GM23338 (cell line): ENCODE results near the gene PXYLP1. TPM values are rescaled to one million over a fixed set of nuclear protein-coding genes. Genes with fewer than 3 reads are reported as not detected.

Experiments
- ATAC-seq: fragments of 200-7000 bp; cut with Tn5 transposase; 3 replicates; pipeline ENCODE4 v1.9.1; 2020
- DNase-seq: peaks from one replicate; pipeline ENCODE4 v3.0.0-alpha.2; 2015; ENCODE audit warnings: low spot score
- H2AFZ ChIP-seq: fragments of 200-600 bp; sonication (generic); 2 replicates; pipeline ENCODE4 v1.8.0; 2016; ENCODE audit warnings: antibody characterized with exemption, mild to moderate bottlenecking, moderate library complexity
- H3F3A ChIP-seq: fragments of 200-600 bp; sonication (generic); replicated peaks from 2 replicates; pipeline ENCODE4 v1.8.0; 2017; ENCODE audit warnings: antibody characterized with exemption, mixed run types, low read depth
- H3K27ac ChIP-seq: fragments of 200-600 bp; sonication (generic); 2 replicates; pipeline ENCODE4 v1.6.1; 2016; ENCODE audit warnings: low read depth
- H3K27me3 ChIP-seq: fragments of 200-600 bp; sonication (generic); 2 replicates; pipeline ENCODE4 v1.8.0; 2016; ENCODE audit warnings: mild to moderate bottlenecking, mixed run types, moderate library complexity; ENCODE audit not compliant: insufficient read depth
- H3K36me3 ChIP-seq: fragments of 200-600 bp; sonication (generic); 2 replicates; pipeline ENCODE4 v1.8.0; 2016; ENCODE audit warnings: mild to moderate bottlenecking; ENCODE audit not compliant: insufficient read depth
- H3K4me1 ChIP-seq: fragments of 200-600 bp; sonication (generic); 2 replicates; pipeline ENCODE4 v1.8.0; 2016; ENCODE audit warnings: mild to moderate bottlenecking, moderate library complexity; ENCODE audit not compliant: insufficient read depth
- H3K4me2 ChIP-seq: fragments of 200-600 bp; sonication (generic); 2 replicates; pipeline ENCODE4 v1.7.1; 2017; ENCODE audit warnings: mixed run types
- H3K4me3 ChIP-seq: fragments of 200-600 bp; sonication (generic); 2 replicates; pipeline ENCODE4 v1.6.1; 2016; ENCODE audit warnings: mixed run types
- H3K79me2 ChIP-seq: fragments of 200-600 bp; sonication (generic); replicated peaks from 2 replicates; pipeline ENCODE4 v1.8.0; 2017; ENCODE audit warnings: mild to moderate bottlenecking; ENCODE audit not compliant: insufficient read depth
- H3K9me2 ChIP-seq: fragments of 200-600 bp; sonication (generic); 2 replicates; pipeline ENCODE4 v1.8.0; 2017; ENCODE audit not compliant: insufficient read depth
- H4K20me1 ChIP-seq: fragments of 200-600 bp; sonication (generic); replicated peaks from 2 replicates; pipeline ENCODE4 v1.8.0; 2017; ENCODE audit warnings: mild to moderate bottlenecking; ENCODE audit not compliant: insufficient read depth
- H3K27ac Mint-ChIP-seq: 2 replicates; pipeline ENCODE4 v1.8.0; 2020; ENCODE audit warnings: inconsistent platforms, mild to moderate bottlenecking, moderate library complexity, mixed read lengths
- H3K27me3 Mint-ChIP-seq: 3 replicates; pipeline ENCODE4 v1.8.0; 2022; ENCODE audit warnings: low read depth, mild to moderate bottlenecking, moderate library complexity, mixed read lengths, inconsistent platforms; ENCODE audit not compliant: insufficient read depth, poor library complexity
- H3K36me3 Mint-ChIP-seq: 3 replicates; pipeline ENCODE4 v1.8.0; 2021; ENCODE audit warnings: low read depth, mild to moderate bottlenecking, inconsistent platforms, moderate library complexity, mixed read lengths
- H3K4me1 Mint-ChIP-seq: 3 replicates; pipeline ENCODE4 v1.8.0; 2020; ENCODE audit warnings: mild to moderate bottlenecking, inconsistent platforms, mixed read lengths
- H3K4me3 Mint-ChIP-seq: 3 replicates; pipeline ENCODE4 v1.8.0; 2021; ENCODE audit warnings: moderate library complexity, mild to moderate bottlenecking, inconsistent platforms, mixed read lengths
- H3K9me3 Mint-ChIP-seq: 3 replicates; pipeline ENCODE4 v1.8.0; 2020; ENCODE audit warnings: moderate library complexity, mild to moderate bottlenecking, inconsistent platforms, mixed read lengths
- CREB1 ChIP-seq: fragments of 250-450 bp; sonication (Bioruptor Pico); IDR thresholded peaks from 2 replicates; pipeline ENCODE4 v1.5.0; 2020; ENCODE audit warnings: low read depth, mild to moderate bottlenecking, moderate library complexity
- CTCF ChIP-seq, 2 experiments: fragments of 200-600 bp in 1 of 2; sonication (generic) in 1 of 2; conservative IDR thresholded peaks; 2 replicates each; pipeline versions ENCODE4 v1.5.1 to v1.6.1; 2016 to 2017; ENCODE audit warnings: antibody characterized with exemption in 2 of 2, low read depth in 2 of 2, mild to moderate bottlenecking in 2 of 2, moderate library complexity in 1 of 2
- ETS1 ChIP-seq: IDR thresholded peaks from 2 replicates; pipeline ENCODE4 v1.6.1; 2016; ENCODE audit warnings: antibody characterized with exemption
- EZH2 ChIP-seq: fragments of 200-600 bp; sonication (generic); IDR thresholded peaks from one replicate; pipeline ENCODE4 v1.8.0; 2017; ENCODE audit warnings: antibody characterized with exemption, mild to moderate bottlenecking, low read depth; ENCODE audit not compliant: unreplicated experiment
- EZH2phosphoT487 ChIP-seq: fragments of 200-600 bp; sonication (generic); IDR thresholded peaks from one replicate; pipeline ENCODE4 v1.8.1; 2018; ENCODE audit warnings: antibody characterized with exemption; ENCODE audit not compliant: unreplicated experiment
- JUNB ChIP-seq: IDR thresholded peaks from one replicate; pipeline ENCODE4 v1.6.1; 2016; ENCODE audit warnings: antibody characterized with exemption; ENCODE audit not compliant: unreplicated experiment
- NANOG ChIP-seq: IDR thresholded peaks from 2 replicates; pipeline ENCODE4 v1.6.1; 2016; ENCODE audit warnings: antibody characterized with exemption, borderline replicate concordance
- POLR2AphosphoS5 ChIP-seq: IDR thresholded peaks from 2 replicates; pipeline ENCODE4 v1.6.1; 2016; ENCODE audit warnings: antibody characterized with exemption, low read depth
- REST ChIP-seq: IDR thresholded peaks from one replicate; pipeline ENCODE4 v1.6.1; 2018; ENCODE audit warnings: antibody characterized with exemption; ENCODE audit not compliant: unreplicated experiment
- STAT1 ChIP-seq: IDR thresholded peaks from one replicate; pipeline ENCODE4 v1.6.1; 2016; ENCODE audit warnings: antibody characterized with exemption; ENCODE audit not compliant: unreplicated experiment
- ZNF114 ChIP-seq: fragments of 250-450 bp; sonication (Bioruptor Pico); IDR thresholded peaks from 2 replicates; pipeline ENCODE4 v1.5.0; 2020; ENCODE audit warnings: mild to moderate bottlenecking, moderate library complexity
- ZNF331 ChIP-seq: fragments of 250-450 bp; sonication (Bioruptor Pico); IDR thresholded peaks from 2 replicates; pipeline ENCODE4 v1.5.0; 2020; ENCODE audit warnings: low read depth, mild to moderate bottlenecking, moderate library complexity
- polyA plus RNA-seq: library from polyadenylated mRNA; unstranded; fragments of >200 nt; fragmentation: Nextera tagmentation; extraction: Ambion mirVana; gene quantifications from 2 replicates; pipeline ENCODE4 v1.2.1, GENCODE V29; 2016
- total RNA-seq: library from RNA; depleted of rRNA; stranded (reverse); fragments of >200 nt; shearing (Covaris generic); gene quantifications from 2 replicates; pipeline ENCODE4 v1.2.3, GENCODE V29; 2014

The PXYLP1 gene
- total and polyA plus RNA-seq, 2 experiments from 2014 or later, result 8.9 to 20.1 TPM

- H3K36me3 ChIP-seq, result no peaks in the 10 kb centered on the region
- no peaks in the 10 kb centered on the region for H4K20me1 ChIP-seq
- peaks cover 5% of the 10 kb centered on the region for H3K27me3 Mint-ChIP-seq
- no peak overlapping the region for H3K4me2 ChIP-seq
- H3K27me3 ChIP-seq, result no peaks in the 10 kb centered on the region
- H3F3A ChIP-seq, result no peaks in the 10 kb centered on the region
- peaks cover 24% of the 10 kb centered on the region for H3K4me1 Mint-ChIP-seq
- DNase-seq (no peak), ATAC-seq (no peak)
- peaks cover 11% of the 10 kb centered on the region for H3K4me1 ChIP-seq
- no peak for TF ChIP-seq NANOG
- TF ChIP-seq CREB1 (CRISPR knock-in tag), result no peak
- no peak for TF ChIP-seq JUNB
- no peak for TF ChIP-seq ZNF114
- TF ChIP-seq EZH2phosphoT487, result no peak
- TF ChIP-seq ZNF331, result no peak
- no peak for TF ChIP-seq STAT1
- TF ChIP-seq ETS1, result no peak
- no peak for TF ChIP-seq EZH2
- TF ChIP-seq POLR2AphosphoS5, result no peak
- no peaks in the 10 kb centered on the region; the same call in 2 of the 3 replicates for H3K9me3 Mint-ChIP-seq
- no peak overlapping the region for H3K27ac ChIP-seq
- H2AFZ ChIP-seq, result no peak overlapping the region
- no peaks in the 10 kb centered on the region for H3K79me2 ChIP-seq
- H3K4me3 ChIP-seq, result no peak overlapping the region
- peaks cover 6% of the 10 kb centered on the region; the same call in 1 of the 2 replicates for H3K9me2 ChIP-seq
- H3K36me3 Mint-ChIP-seq, result no peaks in the 10 kb centered on the region
- H3K27ac Mint-ChIP-seq, result no peak overlapping the region
- no peak overlapping the region for H3K4me3 Mint-ChIP-seq
Observed at GRCh38 chr3:141331377-141332318, 100.0 kb downstream of the PXYLP1 start.

GRCh38 chr3:141332416-141332815, 100.8 kb downstream of the PXYLP1 start:
- Histone ChIP-seq H2AFZ (no peak overlapping the region), H4K20me1 (no peaks in the 10 kb centered on the region), H3K27me3 (no peaks in the 10 kb centered on the region), H3F3A (no peaks in the 10 kb centered on the region), H3K27ac (no peak overlapping the region), H3K36me3 (no peaks in the 10 kb centered on the region), H3K4me2 (no peak overlapping the region), H3K4me3 (no peak overlapping the region), H3K9me2 (peaks cover 6% of the 10 kb centered on the region; the same call in 1 of the 2 replicates), H3K79me2 (no peaks in the 10 kb centered on the region), H3K4me1 (peaks cover 8% of the 10 kb centered on the region)
- H3K4me1 Mint-ChIP-seq, result peaks cover 17% of the 10 kb centered on the region
- H3K4me3 Mint-ChIP-seq, result no peak overlapping the region
- no peak overlapping the region for H3K27ac Mint-ChIP-seq
- H3K36me3 Mint-ChIP-seq, result no peaks in the 10 kb centered on the region
- H3K27me3 Mint-ChIP-seq, result peaks cover 5% of the 10 kb centered on the region
- no peaks in the 10 kb centered on the region; the same call in 2 of the 3 replicates for H3K9me3 Mint-ChIP-seq
- ATAC-seq (no peak), DNase-seq (no peak)
- TF ChIP-seq ZNF114 (no peak), JUNB (no peak), NANOG (no peak), REST (no peak), POLR2AphosphoS5 (no peak), STAT1 (no peak), EZH2 (no peak), CTCF (conservative IDR thresholded peaks at IDR 0.05; ENCODE audit: low read depth in 2 of 2) (no peak), EZH2phosphoT487 (no peak), ETS1 (no peak), CREB1 (CRISPR knock-in tag) (no peak), ZNF331 (no peak)
